Measurements from ENCODE around the gene DMXL1. TPM values are rescaled to one million over a fixed set of nuclear protein-coding genes. Genes with fewer than 3 reads are reported as not detected.
"Not testable (repeated sequence)": the region's sequence is repeated elsewhere in the genome, so short reads cannot be mapped to it uniquely, and the experiment has no call there.

Gene DMXL1
- total RNA-seq, 1 donor from 2014 or later, result 48.3 TPM

GRCh38 chr5:119239119-119239417 is 168.2 kb downstream of the DMXL1 start:
- Mint-ChIP-seq H3K36me3 (ENCODE audit: insufficient read depth) (peaks cover 9% of the 10 kb centered on the region), H3K27me3 (no peaks in the 10 kb centered on the region), H3K27ac (no peak overlapping the region), H3K9me3 (ENCODE audit: low read depth) (no peaks in the 10 kb centered on the region), H3K4me3 (ENCODE audit: low read depth) (no peak overlapping the region), H3K4me1 (ENCODE audit: low read depth) (no peaks in the 10 kb centered on the region)
- DNase-seq (ENCODE audit: low spot score, unreplicated experiment), result no peak
- no peak for TF ChIP-seq CTCF (IDR thresholded peaks at IDR 0.05; ENCODE audit: unreplicated experiment)

- not testable (repeated sequence) for H3K36me3 Mint-ChIP-seq (ENCODE audit: insufficient read depth); H3K27me3 Mint-ChIP-seq; DNase-seq (ENCODE audit: low spot score, unreplicated experiment); H3K27ac Mint-ChIP-seq; H3K4me1 Mint-ChIP-seq (ENCODE audit: low read depth); H3K4me3 Mint-ChIP-seq (ENCODE audit: low read depth); H3K9me3 Mint-ChIP-seq (ENCODE audit: low read depth)
These were observed 168.9 kb downstream of the DMXL1 start for GRCh38 chr5:119239826-119240225.

- H3K4me1 Mint-ChIP-seq (ENCODE audit: low read depth), result no peaks in the 10 kb centered on the region
- H3K27ac Mint-ChIP-seq, result no peak overlapping the region
- no peak for TF ChIP-seq CTCF (IDR thresholded peaks at IDR 0.05; ENCODE audit: unreplicated experiment)
- DNase-seq (ENCODE audit: low spot score, unreplicated experiment), result no peak
- H3K36me3 Mint-ChIP-seq (ENCODE audit: insufficient read depth), result peaks cover 9% of the 10 kb centered on the region
- H3K27me3 Mint-ChIP-seq, result no peaks in the 10 kb centered on the region
- H3K4me3 Mint-ChIP-seq (ENCODE audit: low read depth), result no peak overlapping the region
- no peaks in the 10 kb centered on the region for H3K9me3 Mint-ChIP-seq (ENCODE audit: low read depth)
These were observed 173.0 kb downstream of the DMXL1 start for GRCh38 chr5:119243888-119244287.

- no peak overlapping the region for H3K27ac Mint-ChIP-seq
- no peak for DNase-seq (ENCODE audit: low spot score, unreplicated experiment)
- peaks cover 16% of the 10 kb centered on the region for H3K9me3 Mint-ChIP-seq (ENCODE audit: low read depth)
- no peak overlapping the region for H3K4me3 Mint-ChIP-seq (ENCODE audit: low read depth)
- H3K36me3 Mint-ChIP-seq (ENCODE audit: insufficient read depth), result peaks cover 15% of the 10 kb centered on the region
- no peak for TF ChIP-seq CTCF (IDR thresholded peaks at IDR 0.05; ENCODE audit: unreplicated experiment)
- no peaks in the 10 kb centered on the region for H3K27me3 Mint-ChIP-seq
- no peaks in the 10 kb centered on the region for H3K4me1 Mint-ChIP-seq (ENCODE audit: low read depth)
These were observed 180.3 kb downstream of the DMXL1 start for GRCh38 chr5:119250946-119251901.

GRCh38 chr5:119255571-119256356 is 184.9 kb downstream of the DMXL1 start:
- DNase-seq (ENCODE audit: low spot score, unreplicated experiment), result no peak
- peaks cover 20% of the 10 kb centered on the region for H3K36me3 Mint-ChIP-seq (ENCODE audit: insufficient read depth)
- TF ChIP-seq CTCF (IDR thresholded peaks at IDR 0.05; ENCODE audit: unreplicated experiment), result no peak
- H3K27me3 Mint-ChIP-seq, result no peaks in the 10 kb centered on the region
- peak overlapping the region; percentile 13 for H3K27ac Mint-ChIP-seq
- H3K4me3 Mint-ChIP-seq (ENCODE audit: low read depth), result no peak overlapping the region
- H3K9me3 Mint-ChIP-seq (ENCODE audit: low read depth), result peaks cover 36% of the 10 kb centered on the region
- H3K4me1 Mint-ChIP-seq (ENCODE audit: low read depth), result no peaks in the 10 kb centered on the region
